ENCODE results near the gene EGFR. TPM values are rescaled to one million over a fixed set of nuclear protein-coding genes. Genes with fewer than 3 reads are reported as not detected.
"Not testable (repeated sequence)": the region's sequence is repeated elsewhere in the genome, so short reads cannot be mapped to it uniquely, and the experiment has no call there.

EGFR gene
- total RNA-seq, 1 experiment from 2014 or later = 28.9 TPM

DNA sequence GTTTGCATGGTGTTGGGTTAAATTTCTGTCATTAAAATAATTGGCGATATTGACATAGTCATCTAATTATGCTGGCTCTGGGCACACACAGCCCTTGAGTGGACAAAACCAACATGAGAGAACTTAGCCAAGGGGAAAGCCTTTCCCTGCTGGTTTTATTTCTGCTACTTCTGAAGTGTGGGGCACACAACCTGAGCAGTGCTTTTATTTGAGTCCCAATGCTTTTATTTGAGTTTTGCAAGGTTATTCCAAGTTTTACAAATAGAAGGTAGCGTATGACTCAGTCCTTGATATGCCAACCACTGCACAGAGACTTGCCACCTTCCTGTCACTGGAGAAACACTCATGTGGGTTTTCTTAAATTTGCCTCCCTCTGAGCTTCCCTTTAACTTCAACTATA lies 145.7 kb downstream of the EGFR start:
- H3K36me3 ChIP-seq = peaks cover 58% of the 10 kb centered on the region
- H3K27ac ChIP-seq = no peak overlapping the region
- H3K4me1 ChIP-seq (replicated peaks) = no peaks in the 10 kb centered on the region

DNA sequence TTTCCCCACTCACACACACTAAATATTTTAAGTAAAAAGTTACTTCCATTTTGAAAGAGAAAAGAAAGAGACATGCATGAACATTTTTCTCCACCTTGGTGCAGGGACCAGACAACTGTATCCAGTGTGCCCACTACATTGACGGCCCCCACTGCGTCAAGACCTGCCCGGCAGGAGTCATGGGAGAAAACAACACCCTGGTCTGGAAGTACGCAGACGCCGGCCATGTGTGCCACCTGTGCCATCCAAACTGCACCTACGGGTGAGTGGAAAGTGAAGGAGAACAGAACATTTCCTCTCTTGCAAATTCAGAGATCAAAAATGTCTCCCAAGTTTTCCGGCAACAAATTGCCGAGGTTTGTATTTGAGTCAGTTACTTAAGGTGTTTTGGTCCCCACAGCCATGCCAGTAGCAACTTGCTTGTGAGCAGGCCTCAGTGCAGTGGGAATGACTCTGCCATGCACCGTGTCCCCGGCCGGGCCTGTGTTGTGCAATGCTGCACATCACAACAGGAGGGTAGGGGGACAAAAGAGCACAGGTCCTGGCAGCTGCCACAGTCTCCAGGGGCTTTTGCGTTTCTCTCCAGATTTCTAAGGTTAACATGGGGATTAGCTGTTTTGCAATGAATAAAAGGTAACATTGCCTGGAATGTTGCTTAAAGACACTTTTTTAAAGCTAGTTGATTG lies 146.5 kb downstream of the EGFR start:
- no peak for DNase-seq (ENCODE audit: low read depth in 1 of 2, low spot score in 2 of 2)
- Histone ChIP-seq H3K4me3 (no peak overlapping the region), H3K27me3 (replicated peaks) (no peaks in the 10 kb centered on the region), H3K4me1 (replicated peaks) (no peaks in the 10 kb centered on the region), H3K27ac (no peak overlapping the region), H3K36me3 (peaks cover 54% of the 10 kb centered on the region), H3K9me3 (replicated peaks) (no peaks in the 10 kb centered on the region)

More for the DNA sequence above, 145.7 kb downstream of the EGFR start:
- Histone ChIP-seq H3K4me3 (no peak overlapping the region), H3K9me3 (replicated peaks) (no peaks in the 10 kb centered on the region), H3K27me3 (replicated peaks) (no peaks in the 10 kb centered on the region)
- no peak for DNase-seq (ENCODE audit: low read depth in 1 of 2, low spot score in 2 of 2)

DNA sequence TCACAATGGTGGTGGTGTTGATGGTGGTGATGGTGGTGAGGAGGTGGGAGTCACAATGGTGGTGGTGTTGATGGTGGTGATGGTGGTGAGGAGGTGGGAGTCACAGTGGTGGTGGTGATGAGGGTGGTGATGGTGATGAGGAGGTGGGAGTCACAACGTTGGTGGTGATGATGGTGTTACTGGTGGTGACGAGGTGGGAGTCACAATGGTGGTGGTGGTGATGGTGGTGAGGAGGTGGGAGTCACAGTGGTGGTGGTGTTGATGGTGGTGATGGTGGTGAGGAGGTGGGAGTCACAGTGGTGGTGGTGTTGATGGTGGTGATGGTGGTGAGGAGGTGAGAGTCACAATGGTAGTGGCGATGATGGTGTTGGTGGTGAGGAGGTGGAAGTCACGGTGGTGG lies 148.5 kb downstream of the EGFR start:
- peaks cover 58% of the 10 kb centered on the region for H3K36me3 ChIP-seq
- H3K4me3 ChIP-seq; H3K27me3 ChIP-seq (replicated peaks); H3K4me1 ChIP-seq (replicated peaks); H3K27ac ChIP-seq; DNase-seq (ENCODE audit: low read depth in 1 of 2, low spot score in 2 of 2); H3K9me3 ChIP-seq (replicated peaks): not testable (repeated sequence)

DNA sequence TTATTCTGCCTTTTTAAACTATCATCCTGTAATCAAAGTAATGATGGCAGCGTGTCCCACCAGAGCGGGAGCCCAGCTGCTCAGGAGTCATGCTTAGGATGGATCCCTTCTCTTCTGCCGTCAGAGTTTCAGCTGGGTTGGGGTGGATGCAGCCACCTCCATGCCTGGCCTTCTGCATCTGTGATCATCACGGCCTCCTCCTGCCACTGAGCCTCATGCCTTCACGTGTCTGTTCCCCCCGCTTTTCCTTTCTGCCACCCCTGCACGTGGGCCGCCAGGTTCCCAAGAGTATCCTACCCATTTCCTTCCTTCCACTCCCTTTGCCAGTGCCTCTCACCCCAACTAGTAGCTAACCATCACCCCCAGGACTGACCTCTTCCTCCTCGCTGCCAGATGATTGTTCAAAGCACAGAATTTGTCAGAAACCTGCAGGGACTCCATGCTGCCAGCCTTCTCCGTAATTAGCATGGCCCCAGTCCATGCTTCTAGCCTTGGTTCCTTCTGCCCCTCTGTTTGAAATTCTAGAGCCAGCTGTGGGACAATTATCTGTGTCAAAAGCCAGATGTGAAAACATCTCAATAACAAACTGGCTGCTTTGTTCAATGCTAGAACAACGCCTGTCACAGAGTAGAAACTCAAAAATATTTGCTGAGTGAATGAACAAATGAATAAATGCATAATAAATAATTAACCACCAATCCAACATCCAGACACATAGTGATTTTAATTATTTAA lies 151.7 kb downstream of the EGFR start:
- no peak overlapping the region for H3K27ac ChIP-seq
- H3K4me1 ChIP-seq (replicated peaks) = no peaks in the 10 kb centered on the region
- H3K36me3 ChIP-seq = peaks cover 63% of the 10 kb centered on the region
- no peaks in the 10 kb centered on the region for H3K9me3 ChIP-seq (replicated peaks)
- no peak overlapping the region for H3K4me3 ChIP-seq
- DNase-seq (ENCODE audit: low read depth in 1 of 2, low spot score in 2 of 2) = no peak
- H3K27me3 ChIP-seq (replicated peaks) = no peaks in the 10 kb centered on the region

DNA sequence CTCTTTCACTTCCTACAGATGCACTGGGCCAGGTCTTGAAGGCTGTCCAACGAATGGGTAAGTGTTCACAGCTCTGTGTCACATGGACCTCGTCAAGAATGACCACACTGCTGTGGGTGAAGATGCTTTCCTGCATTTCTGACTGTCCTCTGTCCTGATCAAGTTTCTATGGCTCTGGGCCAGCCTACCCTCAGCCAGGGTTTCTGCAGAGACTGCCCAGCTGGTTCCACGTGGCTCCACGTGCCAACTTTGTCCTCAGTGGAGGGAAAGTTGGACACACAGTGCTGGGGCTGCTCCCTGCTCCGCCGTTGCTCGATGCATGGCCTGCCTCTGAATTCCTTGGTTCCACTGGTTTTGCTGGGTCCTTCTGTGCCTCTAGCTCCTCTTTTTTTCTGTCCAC lies 152.3 kb downstream of the EGFR start:
- Histone ChIP-seq H3K4me1 (replicated peaks) (no peaks in the 10 kb centered on the region), H3K27ac (no peak overlapping the region), H3K27me3 (replicated peaks) (no peaks in the 10 kb centered on the region), H3K9me3 (replicated peaks) (no peaks in the 10 kb centered on the region), H3K36me3 (peaks cover 64% of the 10 kb centered on the region), H3K4me3 (no peak overlapping the region)
- no peak for DNase-seq (ENCODE audit: low read depth in 1 of 2, low spot score in 2 of 2)

DNA sequence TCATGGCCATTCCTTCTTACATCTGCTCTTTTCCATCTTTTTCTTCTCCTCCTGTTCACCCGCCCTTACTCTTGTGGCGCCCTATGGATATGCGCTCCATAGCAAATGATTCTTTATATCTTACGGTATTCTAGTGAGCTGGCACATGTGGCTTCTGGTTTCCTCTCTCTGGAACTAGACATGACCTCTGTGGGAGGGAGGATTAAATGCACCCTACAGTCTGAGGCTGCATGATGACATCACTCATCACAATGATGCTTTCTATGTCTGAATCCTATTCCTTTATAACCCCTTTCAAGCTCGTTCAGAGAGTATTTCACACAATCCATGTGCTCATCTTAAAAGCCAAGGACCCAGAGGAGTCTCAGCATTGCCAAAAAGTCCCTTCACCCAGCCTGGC lies 153.3 kb downstream of the EGFR start:
- DNase-seq (ENCODE audit: low read depth in 1 of 2, low spot score in 2 of 2) = no peak
- H3K27me3 ChIP-seq (replicated peaks) = no peaks in the 10 kb centered on the region
- H3K9me3 ChIP-seq (replicated peaks) = no peaks in the 10 kb centered on the region
- peaks cover 67% of the 10 kb centered on the region for H3K36me3 ChIP-seq
- no peak overlapping the region for H3K4me3 ChIP-seq
- H3K4me1 ChIP-seq (replicated peaks) = peaks cover 3% of the 10 kb centered on the region
- no peak overlapping the region for H3K27ac ChIP-seq

DNA sequence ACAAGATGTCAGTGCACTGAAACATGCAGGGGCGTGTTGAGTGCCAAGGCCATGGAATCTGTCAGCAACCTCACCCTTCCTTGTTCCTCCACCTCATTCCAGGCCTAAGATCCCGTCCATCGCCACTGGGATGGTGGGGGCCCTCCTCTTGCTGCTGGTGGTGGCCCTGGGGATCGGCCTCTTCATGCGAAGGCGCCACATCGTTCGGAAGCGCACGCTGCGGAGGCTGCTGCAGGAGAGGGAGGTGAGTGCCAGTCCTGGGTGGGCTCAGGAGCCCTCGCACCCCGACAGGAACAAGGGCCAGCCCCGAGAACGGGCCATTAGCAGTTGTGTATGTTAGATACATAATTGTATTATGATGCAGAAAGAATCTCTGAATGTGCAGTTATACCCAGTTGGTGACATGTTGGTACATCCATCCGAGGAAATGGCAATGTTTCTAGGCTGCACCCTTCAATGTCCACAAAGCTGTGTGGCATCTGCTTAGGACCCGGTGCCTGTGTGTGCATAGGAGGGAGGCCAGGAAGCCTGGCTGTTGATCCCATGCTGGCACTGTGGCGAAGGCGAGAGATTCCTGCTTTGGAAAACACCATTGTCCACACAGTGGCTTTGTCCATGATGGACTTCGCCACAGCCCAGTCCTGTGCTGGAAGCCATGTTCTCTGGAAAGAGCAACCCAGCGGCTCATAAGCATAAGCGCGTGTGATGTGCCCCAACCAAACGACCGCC lies 154.2 kb downstream of the EGFR start:
- no peak for DNase-seq (ENCODE audit: low read depth in 1 of 2, low spot score in 2 of 2)
- Histone ChIP-seq H3K27ac (no peak overlapping the region), H3K27me3 (replicated peaks) (no peaks in the 10 kb centered on the region), H3K4me1 (replicated peaks) (peaks cover 12% of the 10 kb centered on the region), H3K9me3 (replicated peaks) (no peaks in the 10 kb centered on the region), H3K4me3 (no peak overlapping the region), H3K36me3 (peaks cover 66% of the 10 kb centered on the region)

DNA sequence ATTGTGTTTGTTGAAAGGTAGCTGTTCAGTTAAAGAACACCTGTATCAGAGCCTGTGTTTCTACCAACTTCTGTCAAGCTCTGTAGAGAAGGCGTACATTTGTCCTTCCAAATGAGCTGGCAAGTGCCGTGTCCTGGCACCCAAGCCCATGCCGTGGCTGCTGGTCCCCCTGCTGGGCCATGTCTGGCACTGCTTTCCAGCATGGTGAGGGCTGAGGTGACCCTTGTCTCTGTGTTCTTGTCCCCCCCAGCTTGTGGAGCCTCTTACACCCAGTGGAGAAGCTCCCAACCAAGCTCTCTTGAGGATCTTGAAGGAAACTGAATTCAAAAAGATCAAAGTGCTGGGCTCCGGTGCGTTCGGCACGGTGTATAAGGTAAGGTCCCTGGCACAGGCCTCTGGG lies 154.9 kb downstream of the EGFR start:
- no peaks in the 10 kb centered on the region for H3K27me3 ChIP-seq (replicated peaks)
- H3K9me3 ChIP-seq (replicated peaks) = no peaks in the 10 kb centered on the region
- H3K36me3 ChIP-seq = peaks cover 67% of the 10 kb centered on the region
- H3K27ac ChIP-seq = no peak overlapping the region
- no peak overlapping the region for H3K4me3 ChIP-seq
- no peak for DNase-seq (ENCODE audit: low read depth in 1 of 2, low spot score in 2 of 2)
- peaks cover 19% of the 10 kb centered on the region for H3K4me1 ChIP-seq (replicated peaks)

DNA sequence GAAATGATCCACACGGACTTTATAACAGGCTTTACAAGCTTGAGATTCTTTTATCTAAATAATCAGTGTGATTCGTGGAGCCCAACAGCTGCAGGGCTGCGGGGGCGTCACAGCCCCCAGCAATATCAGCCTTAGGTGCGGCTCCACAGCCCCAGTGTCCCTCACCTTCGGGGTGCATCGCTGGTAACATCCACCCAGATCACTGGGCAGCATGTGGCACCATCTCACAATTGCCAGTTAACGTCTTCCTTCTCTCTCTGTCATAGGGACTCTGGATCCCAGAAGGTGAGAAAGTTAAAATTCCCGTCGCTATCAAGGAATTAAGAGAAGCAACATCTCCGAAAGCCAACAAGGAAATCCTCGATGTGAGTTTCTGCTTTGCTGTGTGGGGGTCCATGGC lies 155.6 kb downstream of the EGFR start:
- Histone ChIP-seq H3K27ac (no peak overlapping the region), H3K4me3 (no peak overlapping the region), H3K36me3 (peaks cover 71% of the 10 kb centered on the region), H3K9me3 (replicated peaks) (no peaks in the 10 kb centered on the region), H3K4me1 (replicated peaks) (peaks cover 25% of the 10 kb centered on the region), H3K27me3 (replicated peaks) (no peaks in the 10 kb centered on the region)
- no peak for DNase-seq (ENCODE audit: low read depth in 1 of 2, low spot score in 2 of 2)

DNA sequence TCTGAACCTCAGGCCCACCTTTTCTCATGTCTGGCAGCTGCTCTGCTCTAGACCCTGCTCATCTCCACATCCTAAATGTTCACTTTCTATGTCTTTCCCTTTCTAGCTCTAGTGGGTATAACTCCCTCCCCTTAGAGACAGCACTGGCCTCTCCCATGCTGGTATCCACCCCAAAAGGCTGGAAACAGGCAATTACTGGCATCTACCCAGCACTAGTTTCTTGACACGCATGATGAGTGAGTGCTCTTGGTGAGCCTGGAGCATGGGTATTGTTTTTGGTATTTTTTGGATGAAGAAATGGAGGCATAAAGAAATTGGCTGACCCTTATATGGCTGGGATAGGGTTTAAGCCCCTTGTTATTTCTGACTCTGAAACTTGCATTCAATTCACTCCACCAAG lies 156.0 kb downstream of the EGFR start:
- no peak for DNase-seq (ENCODE audit: low read depth in 1 of 2, low spot score in 2 of 2)
- peaks cover 25% of the 10 kb centered on the region for H3K4me1 ChIP-seq (replicated peaks)
- H3K36me3 ChIP-seq = peaks cover 75% of the 10 kb centered on the region
- H3K9me3 ChIP-seq (replicated peaks) = no peaks in the 10 kb centered on the region
- no peak overlapping the region for H3K27ac ChIP-seq
- no peaks in the 10 kb centered on the region for H3K27me3 ChIP-seq (replicated peaks)
- no peak overlapping the region for H3K4me3 ChIP-seq

DNA sequence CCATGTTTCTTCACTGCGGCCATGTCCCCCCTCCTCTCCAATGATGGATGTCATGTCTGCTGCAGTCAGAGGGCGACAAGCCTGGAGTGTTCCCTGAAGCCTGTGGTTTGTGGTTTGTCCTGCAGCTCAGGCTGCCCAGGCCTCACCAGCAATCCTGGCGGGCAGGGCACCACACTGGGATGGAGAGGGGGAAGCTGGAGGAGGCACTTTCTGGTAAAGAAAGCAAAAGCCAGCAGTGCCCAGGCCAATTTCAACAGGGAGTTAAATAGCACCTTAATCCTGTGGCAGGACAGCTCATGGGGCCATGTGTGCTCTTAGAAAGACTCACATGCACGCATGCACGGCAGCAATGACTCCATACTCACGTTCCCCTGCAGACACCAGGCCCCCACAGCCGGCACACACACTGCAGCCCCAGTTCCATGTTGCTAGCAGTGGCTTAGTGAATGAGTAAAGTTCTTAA lies 158.3 kb downstream of the EGFR start:
- no peaks in the 10 kb centered on the region for H3K27me3 ChIP-seq (replicated peaks)
- H3K27ac ChIP-seq = no peak overlapping the region; the same call in 1 of the 2 replicates
- no peaks in the 10 kb centered on the region for H3K9me3 ChIP-seq (replicated peaks)
- peaks cover 69% of the 10 kb centered on the region for H3K36me3 ChIP-seq
- peak in 1 of 2 experiments; percentile 32 for DNase-seq (ENCODE audit: low read depth in 1 of 2, low spot score in 2 of 2)
- H3K4me1 ChIP-seq (replicated peaks) = peaks cover 25% of the 10 kb centered on the region
- no peak overlapping the region for H3K4me3 ChIP-seq

DNA sequence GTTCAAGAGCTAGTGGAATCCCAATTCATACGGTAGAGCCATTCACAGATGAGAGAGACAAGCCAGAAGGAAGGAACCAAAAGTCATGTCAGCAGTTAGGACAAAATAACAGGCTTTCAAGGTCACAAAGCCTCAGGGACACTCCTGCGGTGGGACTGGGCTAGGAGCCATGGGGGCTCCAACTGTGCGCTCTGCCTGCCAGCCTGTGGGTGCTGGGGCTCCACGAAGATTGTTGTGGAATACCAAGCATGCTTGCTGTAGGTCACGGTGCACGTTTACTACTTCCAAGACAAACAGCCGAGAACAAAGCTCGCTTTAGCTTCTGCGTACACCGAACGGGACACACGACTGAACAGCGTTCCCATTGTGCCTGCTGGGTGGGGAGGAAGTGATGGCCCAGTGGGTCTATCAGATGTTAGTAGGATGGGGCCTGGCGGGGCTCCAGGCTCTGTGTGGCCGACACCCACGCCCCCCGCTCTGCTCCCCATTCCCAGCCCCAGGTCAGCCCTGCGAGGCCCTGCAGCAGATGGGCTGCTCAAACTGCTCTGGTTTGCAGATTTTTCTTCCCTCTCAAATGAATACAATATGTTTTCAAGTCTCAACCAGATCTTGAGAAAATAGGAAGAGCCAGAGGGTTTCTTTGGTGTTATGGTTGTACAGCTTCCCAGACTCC lies 158.9 kb downstream of the EGFR start:
- no peaks in the 10 kb centered on the region for H3K27me3 ChIP-seq (replicated peaks)
- DNase-seq (ENCODE audit: low read depth in 1 of 2, low spot score in 2 of 2) = peak; percentile 57 to 60
- no peaks in the 10 kb centered on the region for H3K9me3 ChIP-seq (replicated peaks)
- H3K36me3 ChIP-seq = peaks cover 69% of the 10 kb centered on the region
- no peak overlapping the region for H3K4me3 ChIP-seq
- H3K4me1 ChIP-seq (replicated peaks) = peaks cover 25% of the 10 kb centered on the region
- no peak overlapping the region; the same call in 1 of the 2 replicates for H3K27ac ChIP-seq

DNA sequence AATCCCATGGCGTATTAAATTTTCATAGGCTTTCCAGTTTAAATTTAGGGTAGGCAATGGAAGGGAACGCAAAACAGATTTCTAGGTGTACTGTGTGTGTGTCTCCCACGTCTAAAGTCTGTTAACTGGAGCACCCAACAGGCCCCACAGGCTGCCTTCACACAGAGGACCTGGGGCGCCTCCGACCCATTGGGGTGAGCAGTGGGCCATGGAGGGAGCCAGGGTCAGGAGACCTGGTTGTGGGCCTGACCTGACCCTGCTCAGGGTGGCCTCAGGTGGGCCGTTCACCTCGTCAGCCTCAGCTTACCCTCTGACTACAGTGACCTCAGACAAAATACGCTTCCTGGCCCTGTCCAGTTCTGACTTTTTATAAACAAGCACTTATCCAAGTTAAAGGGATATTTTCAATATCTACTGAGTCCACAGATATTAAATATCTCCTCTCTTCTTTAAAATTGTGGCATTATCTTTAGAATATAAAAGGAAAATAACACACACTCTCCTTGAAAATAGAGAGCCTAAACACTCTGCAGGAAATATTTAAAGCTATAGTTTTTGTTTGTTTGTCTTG lies 159.6 kb downstream of the EGFR start:
- peaks cover 66% of the 10 kb centered on the region for H3K36me3 ChIP-seq
- no peak for DNase-seq (ENCODE audit: low read depth in 1 of 2, low spot score in 2 of 2)

More for the DNA sequence above, 159.6 kb downstream of the EGFR start:
- no peaks in the 10 kb centered on the region for H3K27me3 ChIP-seq (replicated peaks)
- H3K4me1 ChIP-seq (replicated peaks) = peaks cover 25% of the 10 kb centered on the region
- H3K27ac ChIP-seq = no peak overlapping the region
- H3K9me3 ChIP-seq (replicated peaks) = no peaks in the 10 kb centered on the region
- no peak overlapping the region for H3K4me3 ChIP-seq
